Activated T-helper 17 cell treated with anti-CD3 and anti-CD28 coated beads, Interleukin-2, amount 50 U/mL, for 72 hours (primary cell): Measurements from ENCODE around the gene CYB561. TPM values are rescaled to one million over a fixed set of nuclear protein-coding genes. Genes with fewer than 3 reads are reported as not detected.

Experiments
- ATAC-seq: fragments of 150-1000 bp; cut with Tn5 transposase; replicated peaks from 2 replicates; pipeline ENCODE4 v1.10.0; 2021; ENCODE audit warnings: mild to moderate bottlenecking, moderate library complexity
- H3K27ac Mint-ChIP-seq: one replicate; pipeline ENCODE4 v1.8.0; 2022; ENCODE audit warnings: mixed read lengths
- H3K27me3 Mint-ChIP-seq: one replicate; pipeline ENCODE4 v1.8.0; 2022; ENCODE audit warnings: mixed read lengths
- H3K36me3 Mint-ChIP-seq: one replicate; pipeline ENCODE4 v1.8.0; 2022; ENCODE audit warnings: low read depth, mild to moderate bottlenecking, mixed read lengths
- H3K4me1 Mint-ChIP-seq: one replicate; pipeline ENCODE4 v1.8.0; 2022; ENCODE audit warnings: mixed read lengths
- H3K4me3 Mint-ChIP-seq: one replicate; pipeline ENCODE4 v1.8.0; 2022; ENCODE audit warnings: mild to moderate bottlenecking, mixed read lengths
- H3K9me3 Mint-ChIP-seq: one replicate; pipeline ENCODE4 v1.8.0; 2022; ENCODE audit warnings: mixed read lengths
- total RNA-seq, 2 donors: library from RNA; stranded (reverse); gene quantifications; one replicate each; pipeline ENCODE4 v1.2.3, GENCODE V29; 2022

The CYB561 gene
- total RNA-seq, 2 donors from 2014 or later, result 6.7 to 10.8 TPM

DNA sequence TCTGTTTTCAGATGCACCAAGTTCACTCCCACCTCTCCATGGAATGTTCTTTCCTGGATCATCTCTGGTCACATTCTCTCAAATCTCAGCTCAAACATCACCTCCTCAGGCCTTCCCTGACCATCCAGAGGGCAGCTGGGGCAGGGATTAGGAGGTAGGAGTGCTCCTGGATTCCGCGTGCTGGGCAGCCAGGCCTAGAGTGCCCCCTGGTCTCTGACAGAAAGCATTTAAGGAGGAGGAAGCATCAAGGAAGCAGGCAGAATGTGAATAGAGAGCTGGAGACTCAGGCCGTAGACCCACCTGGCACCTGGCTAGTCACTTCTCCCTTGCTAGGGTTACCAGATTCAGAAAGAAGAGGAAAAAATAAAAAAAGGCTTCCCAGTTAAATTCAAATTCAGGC, 2.5 kb upstream of the CYB561 start:
- no peaks in the 10 kb centered on the region for H3K9me3 Mint-ChIP-seq
- H3K36me3 Mint-ChIP-seq, result no peaks in the 10 kb centered on the region
- H3K27ac Mint-ChIP-seq, result peak overlapping the region; percentile 52
- peak overlapping the region; percentile 2 for H3K4me3 Mint-ChIP-seq
- peaks cover 4% of the 10 kb centered on the region for H3K4me1 Mint-ChIP-seq
- H3K27me3 Mint-ChIP-seq, result no peaks in the 10 kb centered on the region
- no peak for ATAC-seq

GRCh38 chr17:63447471-63448009, 1.4 kb upstream of the CYB561 start:
- ATAC-seq, result no peak
- H3K27me3 Mint-ChIP-seq, result no peaks in the 10 kb centered on the region
- no peaks in the 10 kb centered on the region for H3K36me3 Mint-ChIP-seq
- peaks cover 6% of the 10 kb centered on the region for H3K4me1 Mint-ChIP-seq
- peak overlapping the region; percentile 89 for H3K27ac Mint-ChIP-seq
- no peaks in the 10 kb centered on the region for H3K9me3 Mint-ChIP-seq
- peak overlapping the region; percentile 79 for H3K4me3 Mint-ChIP-seq

DNA sequence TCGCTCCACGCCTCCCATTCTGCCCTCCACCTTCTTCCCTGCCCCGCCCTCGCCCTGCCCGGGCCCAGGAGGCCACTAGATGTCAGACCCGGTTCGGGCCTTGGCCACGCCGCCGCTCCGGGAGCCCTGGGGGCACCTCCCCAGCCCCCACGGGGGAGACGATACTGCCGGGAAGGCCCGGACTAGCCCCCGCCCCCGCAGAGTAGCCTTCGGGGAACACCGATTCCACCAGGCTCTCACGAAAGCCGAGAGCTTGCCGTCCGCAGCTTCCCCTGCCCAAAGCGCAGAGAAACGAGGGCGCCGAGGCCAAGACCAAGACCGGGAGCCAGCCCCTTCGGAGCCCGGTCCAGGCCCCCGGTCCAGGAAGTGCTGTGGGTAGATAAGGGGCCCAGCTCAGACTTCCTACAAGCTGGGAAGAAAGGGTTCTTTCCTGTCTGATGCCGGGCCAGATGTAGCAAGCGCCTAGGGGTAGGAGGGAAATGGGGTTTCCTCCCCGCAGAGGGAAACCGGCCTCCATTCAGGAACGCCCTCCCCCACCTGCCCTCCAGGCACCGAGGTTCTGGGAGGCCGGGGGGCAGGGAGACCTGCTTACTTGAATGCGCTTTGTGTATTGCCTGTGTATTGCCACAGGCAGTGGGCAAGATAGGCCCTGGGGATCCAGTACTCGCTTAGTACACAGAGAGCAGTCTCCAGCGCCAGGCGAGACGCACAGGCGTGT, 806 bp upstream of the CYB561 start:
- Mint-ChIP-seq H3K36me3 (no peaks in the 10 kb centered on the region), H3K9me3 (no peaks in the 10 kb centered on the region), H3K27ac (peak overlapping the region; percentile 89), H3K4me3 (peak overlapping the region; percentile 79), H3K4me1 (peaks cover 8% of the 10 kb centered on the region), H3K27me3 (no peaks in the 10 kb centered on the region)
- peak; percentile 42 for ATAC-seq

GRCh38 chr17:63445571-63445953, 544 bp downstream of the CYB561 start:
- no peaks in the 10 kb centered on the region for H3K9me3 Mint-ChIP-seq
- H3K4me1 Mint-ChIP-seq, result peaks cover 13% of the 10 kb centered on the region
- no peaks in the 10 kb centered on the region for H3K36me3 Mint-ChIP-seq
- peak overlapping the region; percentile 66 for H3K4me3 Mint-ChIP-seq
- H3K27me3 Mint-ChIP-seq, result no peaks in the 10 kb centered on the region
- ATAC-seq, result peak; percentile 35
- H3K27ac Mint-ChIP-seq, result peak overlapping the region; percentile 80

- Mint-ChIP-seq H3K4me3 (peak overlapping the region; percentile 66), H3K4me1 (peaks cover 18% of the 10 kb centered on the region), H3K27me3 (no peaks in the 10 kb centered on the region), H3K36me3 (no peaks in the 10 kb centered on the region), H3K27ac (peak overlapping the region; percentile 80), H3K9me3 (no peaks in the 10 kb centered on the region)
- ATAC-seq, result no peak
These were observed 1.0 kb downstream of the CYB561 start for GRCh38 chr17:63445065-63445464.

DNA sequence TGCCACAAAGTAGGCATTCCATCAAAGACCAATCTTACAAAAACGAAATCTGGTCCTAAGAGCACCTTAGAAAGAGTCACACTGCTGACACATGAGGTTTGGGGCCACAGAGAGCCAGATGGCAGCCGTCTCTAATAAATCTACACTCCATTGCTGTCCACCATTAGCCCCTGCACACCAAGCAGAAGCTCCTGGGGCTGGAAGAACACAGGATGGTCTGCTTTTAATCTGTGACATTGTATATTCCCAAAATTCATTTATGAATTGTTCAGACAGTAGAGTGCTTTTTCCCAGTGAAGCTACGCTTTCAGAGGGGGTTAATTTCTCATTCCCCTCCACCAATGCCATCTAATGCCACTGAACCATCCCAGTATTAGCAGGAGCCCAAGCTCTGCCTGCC, 1.6 kb downstream of the CYB561 start:
- Mint-ChIP-seq H3K4me3 (peak overlapping the region; percentile 66), H3K36me3 (no peaks in the 10 kb centered on the region), H3K27me3 (no peaks in the 10 kb centered on the region), H3K4me1 (peaks cover 24% of the 10 kb centered on the region), H3K9me3 (no peaks in the 10 kb centered on the region), H3K27ac (peak overlapping the region; percentile 80)
- ATAC-seq, result no peak

- no peak overlapping the region for H3K4me3 Mint-ChIP-seq
- H3K27me3 Mint-ChIP-seq, result no peaks in the 10 kb centered on the region
- no peaks in the 10 kb centered on the region for H3K9me3 Mint-ChIP-seq
- no peaks in the 10 kb centered on the region for H3K36me3 Mint-ChIP-seq
- peaks cover 21% of the 10 kb centered on the region for H3K4me1 Mint-ChIP-seq
- peak overlapping the region; percentile 34 for H3K27ac Mint-ChIP-seq
- ATAC-seq, result no peak
These were observed 3.1 kb downstream of the CYB561 start for GRCh38 chr17:63443053-63443452.

- ATAC-seq, result no peak
- Mint-ChIP-seq H3K27ac (peak overlapping the region; percentile 34), H3K27me3 (no peaks in the 10 kb centered on the region), H3K36me3 (no peaks in the 10 kb centered on the region), H3K4me3 (no peak overlapping the region), H3K4me1 (peaks cover 21% of the 10 kb centered on the region), H3K9me3 (no peaks in the 10 kb centered on the region)
These were observed 3.5 kb downstream of the CYB561 start for GRCh38 chr17:63442549-63443035.

DNA sequence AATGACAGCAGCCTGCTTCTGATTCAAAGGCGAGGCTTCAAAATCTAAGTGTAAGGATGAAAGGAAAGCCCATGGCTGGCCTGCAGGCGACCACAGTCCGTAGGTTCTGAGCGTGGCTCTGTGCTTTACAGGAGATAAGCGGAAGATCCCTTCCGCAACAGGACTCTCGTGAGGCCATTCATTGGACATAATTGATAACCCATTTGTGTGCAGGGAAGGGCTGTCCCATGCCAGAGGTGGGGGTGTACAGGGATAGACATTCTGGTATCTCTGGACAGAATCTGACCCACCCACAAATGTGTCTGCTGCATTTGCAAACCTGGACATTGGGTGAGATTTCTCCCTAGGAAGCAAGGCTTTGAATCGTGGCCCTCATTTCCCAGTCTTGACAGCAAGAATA, 4.0 kb downstream of the CYB561 start:
- Mint-ChIP-seq H3K36me3 (no peaks in the 10 kb centered on the region), H3K4me1 (peaks cover 21% of the 10 kb centered on the region), H3K27ac (no peak overlapping the region), H3K4me3 (no peak overlapping the region), H3K27me3 (no peaks in the 10 kb centered on the region), H3K9me3 (no peaks in the 10 kb centered on the region)
- no peak for ATAC-seq

- Mint-ChIP-seq H3K36me3 (no peaks in the 10 kb centered on the region), H3K27me3 (no peaks in the 10 kb centered on the region), H3K9me3 (no peaks in the 10 kb centered on the region), H3K4me1 (peaks cover 21% of the 10 kb centered on the region), H3K4me3 (no peak overlapping the region), H3K27ac (no peak overlapping the region)
- ATAC-seq, result no peak
These were observed 4.5 kb downstream of the CYB561 start for GRCh38 chr17:63441654-63442053.

DNA sequence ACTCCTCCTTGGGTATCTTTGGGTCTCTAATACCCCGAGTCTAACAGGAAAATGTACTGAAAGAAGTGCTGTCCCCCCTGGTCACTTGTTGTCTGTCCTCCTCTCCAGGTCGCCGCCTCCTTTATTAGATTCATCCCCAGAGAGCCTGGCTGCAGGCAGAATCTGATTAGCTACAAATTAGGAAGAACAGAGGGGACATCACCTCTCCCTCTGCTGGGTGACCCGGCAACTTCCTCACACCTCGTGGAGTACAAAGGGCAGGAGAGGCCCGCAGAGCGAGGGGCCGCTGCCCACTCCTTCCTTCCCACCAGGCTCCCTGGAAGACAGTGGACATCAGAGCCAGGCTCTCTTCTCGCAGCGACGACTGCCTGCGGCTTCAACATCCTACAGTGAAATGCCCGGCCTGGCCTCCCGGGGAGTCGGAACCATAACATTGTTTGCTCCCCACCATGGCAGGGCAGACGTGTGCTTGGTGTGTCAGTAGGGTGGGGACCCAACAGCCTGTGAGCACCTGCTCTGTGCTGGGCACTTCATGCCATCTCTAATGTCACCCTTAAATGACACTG, 5.3 kb downstream of the CYB561 start:
- Mint-ChIP-seq H3K4me3 (peak overlapping the region; percentile 84), H3K36me3 (no peaks in the 10 kb centered on the region), H3K9me3 (no peaks in the 10 kb centered on the region), H3K27me3 (no peaks in the 10 kb centered on the region), H3K27ac (peak overlapping the region; percentile 97), H3K4me1 (peaks cover 21% of the 10 kb centered on the region)
- ATAC-seq, result no peak

DNA sequence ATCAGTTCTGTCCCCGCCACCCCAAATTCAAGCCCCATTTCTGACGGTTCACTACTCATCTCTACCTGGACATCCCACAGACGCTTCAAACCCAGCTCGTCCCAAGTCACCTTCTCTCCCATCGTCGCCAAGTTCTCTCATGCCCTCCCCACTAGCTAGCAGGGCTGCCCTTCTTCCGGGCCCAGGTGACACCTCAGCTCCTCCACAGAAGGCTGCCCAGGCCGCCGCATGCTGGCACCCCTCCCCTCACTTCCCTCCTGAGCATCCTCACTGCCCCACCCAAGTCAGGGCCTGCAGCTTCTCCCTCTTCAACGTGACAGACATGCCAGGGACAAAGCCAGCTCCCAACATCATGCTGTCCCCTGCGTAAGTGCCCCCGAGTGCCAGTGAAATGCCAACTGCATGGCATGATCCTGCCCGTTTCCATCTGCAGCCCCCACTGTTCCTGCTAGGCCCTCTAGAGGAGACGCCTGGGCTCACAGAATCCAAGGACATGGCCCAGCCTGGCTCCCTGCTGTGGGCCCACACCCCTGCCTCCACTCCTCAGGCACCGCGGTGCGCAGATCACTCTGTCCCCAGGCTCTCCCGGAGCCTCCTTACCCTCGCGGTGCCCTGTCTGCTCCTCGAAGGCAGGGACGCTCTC, 5.9 kb downstream of the CYB561 start:
- ATAC-seq, result peak; percentile 55
- Mint-ChIP-seq H3K9me3 (no peaks in the 10 kb centered on the region), H3K4me1 (peaks cover 21% of the 10 kb centered on the region), H3K27ac (peak overlapping the region; percentile 97), H3K27me3 (no peaks in the 10 kb centered on the region), H3K36me3 (no peaks in the 10 kb centered on the region), H3K4me3 (peak overlapping the region; percentile 84)

DNA sequence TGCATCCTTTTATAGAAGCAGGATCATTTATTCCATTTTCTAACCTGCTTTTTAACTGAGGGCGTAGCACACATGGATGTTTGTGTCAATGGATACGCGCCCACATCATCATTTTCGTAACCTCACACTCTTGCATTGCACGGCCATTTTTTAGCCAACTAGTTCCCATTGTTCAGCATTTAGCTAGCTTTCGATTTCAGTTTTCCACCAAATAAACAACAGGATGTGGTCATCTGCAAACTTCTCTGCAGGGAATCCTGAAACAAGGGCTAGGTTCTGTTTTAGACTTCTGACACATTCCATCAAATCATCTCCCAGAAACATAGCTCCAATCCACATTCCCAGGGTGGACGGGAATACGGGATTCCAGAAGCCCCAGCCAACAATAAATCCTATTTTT, 6.4 kb downstream of the CYB561 start:
- peak overlapping the region; percentile 84 for H3K4me3 Mint-ChIP-seq
- H3K36me3 Mint-ChIP-seq, result no peaks in the 10 kb centered on the region
- peaks cover 25% of the 10 kb centered on the region for H3K4me1 Mint-ChIP-seq
- H3K27ac Mint-ChIP-seq, result peak overlapping the region; percentile 97
- H3K9me3 Mint-ChIP-seq, result no peaks in the 10 kb centered on the region
- H3K27me3 Mint-ChIP-seq, result no peaks in the 10 kb centered on the region
- peak; percentile 74 for ATAC-seq

DNA sequence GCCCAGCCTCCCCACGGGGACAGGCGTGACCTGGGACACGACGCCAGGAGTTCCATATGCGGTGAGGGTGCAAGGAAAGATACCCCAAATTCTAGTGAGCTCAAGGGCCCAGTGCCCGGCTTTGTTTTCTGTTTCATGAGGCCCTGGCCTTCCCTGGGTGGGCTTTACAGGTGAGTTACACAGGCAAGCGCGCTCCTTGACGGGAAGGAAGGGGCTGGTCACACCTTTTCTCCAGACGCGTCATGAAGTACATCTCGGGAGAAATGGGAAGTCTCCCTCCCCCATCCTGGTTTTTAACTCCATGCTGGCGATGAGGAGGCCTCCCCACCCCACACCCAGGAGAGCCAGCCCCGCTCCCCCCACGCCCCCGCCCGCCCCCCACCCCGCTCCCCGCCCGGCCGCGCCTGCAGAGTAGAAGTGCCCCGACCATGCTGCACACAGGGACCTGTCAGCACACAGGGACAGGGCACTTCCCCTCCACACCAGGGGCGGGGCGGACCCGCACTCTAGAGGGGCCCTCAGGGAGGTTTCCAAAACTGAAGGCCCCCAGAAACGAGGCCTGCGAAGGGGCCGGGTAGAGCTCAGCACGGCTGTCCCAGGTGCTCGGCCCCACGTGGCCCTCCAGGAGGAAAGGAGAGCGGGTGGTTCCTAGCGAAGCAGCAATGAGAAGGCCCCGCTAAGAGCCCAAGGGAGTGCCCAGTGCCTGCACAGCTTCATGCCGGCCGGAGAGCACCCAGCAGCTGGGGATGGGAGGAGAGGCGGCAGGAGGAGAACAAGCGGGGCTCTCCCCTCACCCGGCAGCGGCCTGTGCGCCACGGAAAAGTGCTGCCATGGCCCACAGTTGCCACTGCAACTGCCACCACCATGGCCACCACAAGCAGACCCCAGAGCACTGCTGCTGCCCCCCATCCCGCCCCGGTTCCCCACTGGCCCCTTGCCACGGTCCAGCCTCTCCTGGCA, 7.7 kb downstream of the CYB561 start:
- peaks cover 31% of the 10 kb centered on the region for H3K4me1 Mint-ChIP-seq
- no peaks in the 10 kb centered on the region for H3K27me3 Mint-ChIP-seq
- no peak for ATAC-seq
- peak overlapping the region; percentile 84 for H3K4me3 Mint-ChIP-seq
- H3K27ac Mint-ChIP-seq, result no peak overlapping the region
- H3K9me3 Mint-ChIP-seq, result no peaks in the 10 kb centered on the region
- H3K36me3 Mint-ChIP-seq, result no peaks in the 10 kb centered on the region
